HG03457 (cell line): ENCODE measurements around the gene PEPD.

Experiments used
- ATAC-seq: cut with Tn5 transposase; IDR thresholded peaks from one replicate; pipeline ENCODE4 v1.9.1; 2021; ENCODE audit warnings: moderate number of reproducible peaks; ENCODE audit not compliant: unreplicated experiment

The PEPD gene

GRCh38 chr19:33512580-33513137 is 8.9 kb downstream of the PEPD start:
- no peak for ATAC-seq

DNA sequence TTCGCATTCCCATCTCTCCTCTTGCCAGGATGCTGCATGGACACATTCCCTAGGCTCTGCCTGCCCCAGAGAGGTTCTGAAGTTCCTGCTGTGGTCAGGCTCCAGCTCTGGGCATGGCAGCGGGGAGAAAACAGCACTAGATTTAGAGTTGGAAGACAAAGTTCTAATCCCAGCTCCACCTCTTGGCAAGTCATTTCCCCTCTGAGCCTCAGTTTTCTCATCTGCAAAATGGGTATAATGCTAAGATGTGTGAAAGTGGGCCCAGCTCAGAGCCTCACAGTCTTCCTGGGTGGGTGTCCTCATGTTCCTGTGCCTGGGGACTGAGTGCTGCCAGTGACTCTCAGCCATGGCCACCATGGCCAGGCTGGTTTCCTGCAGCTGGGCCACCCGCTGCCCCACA is 9.6 kb downstream of the PEPD start:
- no peak for ATAC-seq

DNA sequence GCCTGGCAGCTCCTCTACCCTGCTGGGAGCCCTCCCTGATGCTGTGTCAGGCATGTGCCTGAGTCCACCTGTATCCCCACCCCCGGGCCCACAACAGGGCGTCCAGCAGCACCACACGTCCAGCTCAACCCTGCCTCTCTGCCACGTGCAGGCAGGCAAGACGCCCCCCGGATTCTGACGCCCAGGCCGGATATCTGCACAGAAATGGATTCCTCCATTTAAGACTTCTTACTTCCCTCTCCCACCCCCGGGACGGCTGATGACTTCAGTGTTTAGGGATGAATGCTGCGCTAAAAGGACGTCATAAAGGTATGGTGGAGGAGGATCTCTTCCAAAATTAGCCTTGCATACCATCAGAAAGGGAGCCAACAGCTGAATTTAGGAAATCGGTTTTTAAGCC is 10.2 kb downstream of the PEPD start:
- ATAC-seq = no peak

DNA sequence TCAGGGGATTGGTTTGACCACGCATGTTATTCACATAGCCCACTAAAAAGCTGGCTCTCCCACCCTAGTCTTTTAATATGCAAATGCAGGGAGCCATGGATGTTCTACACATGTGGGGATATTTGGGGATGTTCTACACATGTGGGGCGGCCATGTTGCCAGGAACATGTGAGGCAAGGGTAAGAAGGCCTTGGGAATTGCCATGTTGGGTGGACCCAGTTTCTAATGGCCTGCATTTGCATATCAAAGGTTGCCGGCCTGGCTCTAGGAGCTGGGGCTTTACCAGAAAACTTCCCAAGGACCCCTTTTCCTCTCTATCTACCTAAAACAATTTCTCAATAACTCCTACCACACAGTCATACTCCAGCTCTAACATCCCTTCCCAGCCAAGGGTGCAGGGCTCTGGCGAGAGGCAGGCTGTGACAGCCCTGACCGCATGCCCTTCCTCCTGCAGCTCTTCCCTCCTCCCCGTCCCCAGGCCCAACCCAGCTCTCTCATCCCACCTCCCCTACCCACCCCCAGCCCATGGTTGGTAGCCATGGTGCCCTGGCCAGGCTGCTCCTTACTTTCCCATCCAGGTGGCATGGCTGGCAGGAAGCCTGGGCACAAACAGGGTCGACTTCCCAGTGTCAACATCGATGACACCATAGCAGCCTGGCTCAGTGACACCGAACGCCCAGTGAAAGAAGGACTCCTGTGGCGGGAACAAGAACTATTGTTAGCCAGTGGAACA is 11.0 kb downstream of the PEPD start:
- no peak for ATAC-seq

DNA sequence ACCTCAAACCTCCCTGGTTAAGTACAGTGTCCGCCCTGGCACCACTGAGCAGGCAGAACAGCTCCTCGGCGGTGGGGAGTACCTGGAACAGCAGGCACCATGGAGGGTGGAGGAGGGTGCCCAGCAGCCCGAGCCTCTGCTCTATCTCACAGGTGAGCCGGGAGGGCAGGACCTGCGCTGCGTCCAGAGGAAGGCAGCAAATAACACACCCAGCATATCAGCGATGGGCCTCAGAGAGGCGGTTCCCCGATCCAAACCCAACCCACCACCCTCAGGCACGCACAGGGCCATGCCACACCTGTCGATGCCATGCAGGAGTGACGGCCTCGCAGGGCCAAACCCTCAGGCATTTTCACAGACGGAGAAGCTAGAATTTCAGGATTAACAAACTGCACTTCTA is 11.8 kb downstream of the PEPD start:
- ATAC-seq = no peak

GRCh38 chr19:33508941-33509614 is 12.5 kb downstream of the PEPD start:
- no peak for ATAC-seq

GRCh38 chr19:33508431-33508830 is 13.2 kb downstream of the PEPD start:
- no peak for ATAC-seq

GRCh38 chr19:33508009-33508408 is 13.6 kb downstream of the PEPD start:
- no peak for ATAC-seq

- ATAC-seq = no peak
These were observed 14.3 kb downstream of the PEPD start for GRCh38 chr19:33507021-33507956.

GRCh38 chr19:33506498-33506897 is 15.1 kb downstream of the PEPD start:
- ATAC-seq = no peak

GRCh38 chr19:33505823-33506222 is 15.8 kb downstream of the PEPD start:
- ATAC-seq = no peak

DNA sequence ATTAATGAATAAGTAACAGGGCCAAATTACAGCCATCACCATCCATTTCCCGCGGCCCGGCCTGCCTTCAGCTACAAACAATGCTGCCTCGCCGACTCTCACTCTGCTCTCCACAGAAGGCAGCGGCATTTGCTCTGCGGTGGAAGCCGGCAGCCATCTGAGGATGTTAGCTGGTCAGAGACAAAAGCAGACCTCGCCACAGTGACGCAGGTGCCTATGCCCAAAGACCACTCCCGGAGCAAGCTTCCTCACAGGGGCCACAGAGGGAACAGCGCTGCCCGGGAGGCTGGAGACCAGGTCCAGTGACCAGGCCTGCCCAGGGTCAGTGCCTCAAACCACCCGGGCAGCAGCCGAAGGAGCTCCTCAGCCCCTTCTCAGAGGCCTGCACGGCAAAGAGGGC is 16.4 kb downstream of the PEPD start:
- no peak for ATAC-seq

DNA sequence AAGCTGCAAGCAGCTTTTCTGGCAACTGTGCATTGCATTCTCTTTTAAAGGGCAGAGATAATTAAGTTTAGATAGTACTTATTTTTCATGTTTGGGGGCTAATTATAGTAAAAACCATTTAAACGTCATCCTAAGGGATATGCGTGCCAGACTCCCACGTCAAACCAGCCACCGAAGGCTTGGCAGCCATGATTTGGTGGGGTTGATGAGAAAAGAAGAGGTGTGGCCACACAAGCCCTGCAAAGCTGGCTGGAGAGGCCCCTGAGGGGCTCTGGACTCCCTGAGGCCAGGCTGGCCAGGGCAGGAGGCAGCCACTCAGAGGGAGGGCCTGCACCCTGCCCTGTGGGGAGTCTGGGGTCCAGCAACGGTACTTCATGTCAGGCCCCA is 17.5 kb downstream of the PEPD start:
- no peak for ATAC-seq

- ATAC-seq = no peak
These were observed 18.0 kb downstream of the PEPD start for GRCh38 chr19:33503433-33504057.

GRCh38 chr19:33503030-33503429 is 18.6 kb downstream of the PEPD start:
- ATAC-seq = no peak

- ATAC-seq = no peak
These were observed 19.1 kb downstream of the PEPD start for GRCh38 chr19:33502521-33502920.

DNA sequence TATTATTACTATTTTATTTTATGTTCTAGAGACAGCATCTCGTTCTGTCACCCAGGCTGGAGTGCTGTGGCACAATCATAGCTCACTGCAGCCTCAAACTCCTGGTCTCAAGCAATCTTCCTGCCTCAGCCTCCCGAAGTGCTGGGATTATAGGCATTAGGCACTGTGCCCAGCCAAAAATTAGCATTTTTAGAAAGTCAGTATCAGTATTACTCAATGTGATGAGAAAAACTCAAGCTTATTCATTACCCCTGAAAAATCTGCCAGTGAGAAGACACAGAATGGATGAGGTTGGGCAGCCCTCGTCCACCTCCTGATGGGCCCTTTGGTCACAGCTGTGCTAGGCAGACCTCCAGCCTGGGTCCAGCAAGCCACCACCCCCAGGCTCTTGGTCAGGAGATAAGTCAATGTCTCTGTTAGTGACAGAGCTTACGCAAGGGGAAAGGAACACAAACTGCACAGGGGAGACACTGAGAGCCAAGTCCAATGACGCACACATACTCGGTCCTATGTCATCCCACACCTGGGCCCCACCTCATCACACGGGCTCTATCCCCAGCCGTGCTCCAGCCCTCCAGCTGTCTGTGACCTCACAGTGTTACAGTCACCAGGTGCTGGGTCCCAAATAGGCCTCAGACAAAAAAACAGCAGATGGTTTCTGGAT is 19.8 kb downstream of the PEPD start:
- ATAC-seq = no peak

DNA sequence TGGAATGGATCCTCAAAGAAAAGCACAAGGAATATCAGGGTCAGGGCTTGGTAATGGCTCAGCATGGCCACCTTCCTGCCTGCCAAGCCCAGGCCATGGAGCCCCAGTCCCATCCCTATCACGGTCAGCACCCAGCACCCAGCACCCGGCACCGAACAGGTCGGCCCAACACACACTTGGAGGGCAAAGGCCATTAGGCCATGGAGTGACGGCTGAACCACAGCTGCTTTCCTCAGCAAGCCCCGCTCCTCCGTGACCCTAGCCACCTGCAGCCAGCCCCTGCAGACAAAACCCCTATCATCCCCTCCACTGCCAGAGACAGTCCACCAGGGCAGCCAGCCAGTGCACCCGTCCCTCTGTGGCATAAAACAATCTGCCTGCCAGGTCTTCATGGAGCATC is 20.6 kb downstream of the PEPD start:
- ATAC-seq = no peak

GRCh38 chr19:33500586-33500985 is 21.0 kb downstream of the PEPD start:
- ATAC-seq = no peak
